ENCODE measurements around the gene HMX2. TPM values are rescaled to one million over a fixed set of nuclear protein-coding genes. Genes with fewer than 3 reads are reported as not detected.
A peak's percentile ranks its signal among the peaks of the same experiment; 100 is the strongest.

Gene HMX2, protein sequence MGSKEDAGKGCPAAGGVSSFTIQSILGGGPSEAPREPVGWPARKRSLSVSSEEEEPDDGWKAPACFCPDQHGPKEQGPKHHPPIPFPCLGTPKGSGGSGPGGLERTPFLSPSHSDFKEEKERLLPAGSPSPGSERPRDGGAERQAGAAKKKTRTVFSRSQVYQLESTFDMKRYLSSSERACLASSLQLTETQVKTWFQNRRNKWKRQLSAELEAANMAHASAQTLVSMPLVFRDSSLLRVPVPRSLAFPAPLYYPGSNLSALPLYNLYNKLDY
- polyA plus RNA-seq, result not detected in 2 replicates
- polyA minus RNA-seq, result not detected in 2 replicates

- H3K9me2 ChIP-seq (ENCODE audit: insufficient read depth, low read length), result no peaks in the 10 kb centered on the region
- H3K9me3 ChIP-seq (ENCODE audit: low read length), result no peaks in the 10 kb centered on the region
- no peaks in the 10 kb centered on the region for H4K20me1 ChIP-seq (ENCODE audit: insufficient read depth)
- H3K27me3 ChIP-seq (ENCODE audit: insufficient read depth, low read depth, low read length), result peaks cover 100% of the 10 kb centered on the region
- H3F3A ChIP-seq (ENCODE audit: insufficient read depth, low read length, poor library complexity, severe bottlenecking), result no peaks in the 10 kb centered on the region
- no peaks in the 10 kb centered on the region for H3K36me3 ChIP-seq (ENCODE audit: insufficient read depth, low read length)
- H3K4me2 ChIP-seq (ENCODE audit: low read length), result no peak within 1 kb of the TSS
- no peaks in the 10 kb centered on the region for H3K79me2 ChIP-seq (replicated peaks; ENCODE audit: insufficient read depth, low read length)
- TF ChIP-seq EZH2 (IDR thresholded peaks at IDR 0.05; ENCODE audit: borderline replicate concordance, insufficient read depth, low read length, poor library complexity, severe bottlenecking) (peak; percentile 60), RAD21 (conservative IDR thresholded peaks at IDR 0.05) (no peak), POLR2AphosphoS5 (IDR thresholded peaks at IDR 0.05) (no peak), SMC3 (conservative IDR thresholded peaks at IDR 0.05; ENCODE audit: poor library complexity) (no peak)
- peak within 1 kb of the TSS; percentile 15 for H3K4me3 ChIP-seq (ENCODE audit: low read length)
- no peak within 1 kb of the TSS for H3K9ac ChIP-seq (ENCODE audit: low read length)
- H3K27ac ChIP-seq (ENCODE audit: low read length), result no peak within 1 kb of the TSS
- no peak within 1 kb of the TSS for H2AFZ ChIP-seq (ENCODE audit: low read depth, low read length)
Measured at GRCh38 chr10:123147635-123148413, at the start of gene HMX2. TSS of gene HMX2 (plus strand) at chr10:123148136. CDS start at chr10:123148379, 243 bp downstream.

DNA sequence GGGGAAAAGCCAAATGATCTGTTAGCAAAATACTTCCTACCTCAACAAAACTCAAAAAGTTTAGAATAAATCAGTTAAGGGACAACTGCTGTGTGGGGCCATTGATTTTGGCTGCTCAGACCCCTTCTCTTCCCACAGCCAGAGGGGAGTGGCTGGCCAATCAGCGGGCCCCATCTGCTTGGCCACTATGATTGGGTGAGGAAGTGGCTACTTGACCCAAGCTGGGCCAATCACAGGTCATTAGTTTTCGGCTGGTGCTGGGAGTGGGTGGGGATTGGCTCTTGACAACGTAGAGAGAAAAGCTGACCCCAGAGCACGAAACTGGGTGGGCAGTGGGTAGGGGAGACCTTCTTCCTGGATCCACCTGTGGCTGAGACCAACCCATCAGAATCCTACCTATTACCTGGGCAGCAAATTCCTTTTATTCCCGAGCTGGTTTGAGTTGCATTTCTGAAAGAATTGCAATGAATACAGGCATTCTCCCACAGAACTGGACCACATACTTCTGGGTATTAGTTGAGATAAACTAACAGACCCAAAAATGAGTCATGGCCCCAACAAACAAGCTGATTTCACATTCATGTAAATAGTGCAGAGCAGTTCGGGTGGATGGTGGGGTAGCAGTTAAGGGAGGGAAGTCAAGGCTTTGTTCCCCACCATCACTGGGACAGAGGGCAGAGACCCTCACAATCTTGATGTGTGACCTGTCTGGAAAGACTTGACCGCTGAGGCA, 47.7 kb upstream of the HMX2 start:
- H3F3A ChIP-seq (ENCODE audit: insufficient read depth, low read length, poor library complexity, severe bottlenecking), result no peaks in the 10 kb centered on the region
- H3K9ac ChIP-seq (ENCODE audit: low read length), result no peak overlapping the region
- H3K36me3 ChIP-seq (ENCODE audit: insufficient read depth, low read length), result no peaks in the 10 kb centered on the region
- H3K27ac ChIP-seq (ENCODE audit: low read length), result no peak overlapping the region
- H3K4me3 ChIP-seq (ENCODE audit: low read length), result no peak overlapping the region
- no peaks in the 10 kb centered on the region for H4K20me1 ChIP-seq (ENCODE audit: insufficient read depth)
- TF ChIP-seq EZH2 (IDR thresholded peaks at IDR 0.05; ENCODE audit: borderline replicate concordance, insufficient read depth, low read length, poor library complexity, severe bottlenecking) (no peak), TAF1 (IDR thresholded peaks at IDR 0.05; ENCODE audit: low read depth) (no peak), EP300 (conservative IDR thresholded peaks at IDR 0.05; ENCODE audit: poor library complexity, severe bottlenecking) (no peak), POLR2AphosphoS5 (IDR thresholded peaks at IDR 0.05) (no peak), MXI1 (conservative IDR thresholded peaks at IDR 0.05; ENCODE audit: poor library complexity, severe bottlenecking) (no peak), SMC3 (conservative IDR thresholded peaks at IDR 0.05; ENCODE audit: poor library complexity) (no peak), REST (IDR thresholded peaks at IDR 0.05; ENCODE audit: borderline replicate concordance) (no peak), RAD21 (conservative IDR thresholded peaks at IDR 0.05) (no peak)
- TF ChIP-seq, protein P1, sequence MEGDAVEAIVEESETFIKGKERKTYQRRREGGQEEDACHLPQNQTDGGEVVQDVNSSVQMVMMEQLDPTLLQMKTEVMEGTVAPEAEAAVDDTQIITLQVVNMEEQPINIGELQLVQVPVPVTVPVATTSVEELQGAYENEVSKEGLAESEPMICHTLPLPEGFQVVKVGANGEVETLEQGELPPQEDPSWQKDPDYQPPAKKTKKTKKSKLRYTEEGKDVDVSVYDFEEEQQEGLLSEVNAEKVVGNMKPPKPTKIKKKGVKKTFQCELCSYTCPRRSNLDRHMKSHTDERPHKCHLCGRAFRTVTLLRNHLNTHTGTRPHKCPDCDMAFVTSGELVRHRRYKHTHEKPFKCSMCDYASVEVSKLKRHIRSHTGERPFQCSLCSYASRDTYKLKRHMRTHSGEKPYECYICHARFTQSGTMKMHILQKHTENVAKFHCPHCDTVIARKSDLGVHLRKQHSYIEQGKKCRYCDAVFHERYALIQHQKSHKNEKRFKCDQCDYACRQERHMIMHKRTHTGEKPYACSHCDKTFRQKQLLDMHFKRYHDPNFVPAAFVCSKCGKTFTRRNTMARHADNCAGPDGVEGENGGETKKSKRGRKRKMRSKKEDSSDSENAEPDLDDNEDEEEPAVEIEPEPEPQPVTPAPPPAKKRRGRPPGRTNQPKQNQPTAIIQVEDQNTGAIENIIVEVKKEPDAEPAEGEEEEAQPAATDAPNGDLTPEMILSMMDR (IDR thresholded peaks at IDR 0.05; ENCODE audit: poor library complexity, severe bottlenecking), result no peak
- H3K79me2 ChIP-seq (replicated peaks; ENCODE audit: insufficient read depth, low read length), result no peaks in the 10 kb centered on the region
- H2AFZ ChIP-seq (ENCODE audit: low read depth, low read length), result no peak overlapping the region
- H3K27me3 ChIP-seq (ENCODE audit: insufficient read depth, low read depth, low read length), result peaks cover 5% of the 10 kb centered on the region
- H3K9me2 ChIP-seq (ENCODE audit: insufficient read depth, low read length), result no peaks in the 10 kb centered on the region
- H3K9me3 ChIP-seq (ENCODE audit: low read length), result no peaks in the 10 kb centered on the region
- H3K4me2 ChIP-seq (ENCODE audit: low read length), result no peak overlapping the region

Measured in neural cell (in vitro differentiated cells).